Kidney capillary endothelial cell (primary cell): ENCODE measurements around the gene HS3ST2.
"Not testable (repeated sequence)": the region's sequence is repeated elsewhere in the genome, so short reads cannot be mapped to it uniquely, and the experiment has no call there.

Source experiments
- DNase-seq: peaks from one replicate; pipeline ENCODE4 v3.0.0-alpha.2; 2018; ENCODE audit warnings: low spot score

HS3ST2 gene

DNA sequence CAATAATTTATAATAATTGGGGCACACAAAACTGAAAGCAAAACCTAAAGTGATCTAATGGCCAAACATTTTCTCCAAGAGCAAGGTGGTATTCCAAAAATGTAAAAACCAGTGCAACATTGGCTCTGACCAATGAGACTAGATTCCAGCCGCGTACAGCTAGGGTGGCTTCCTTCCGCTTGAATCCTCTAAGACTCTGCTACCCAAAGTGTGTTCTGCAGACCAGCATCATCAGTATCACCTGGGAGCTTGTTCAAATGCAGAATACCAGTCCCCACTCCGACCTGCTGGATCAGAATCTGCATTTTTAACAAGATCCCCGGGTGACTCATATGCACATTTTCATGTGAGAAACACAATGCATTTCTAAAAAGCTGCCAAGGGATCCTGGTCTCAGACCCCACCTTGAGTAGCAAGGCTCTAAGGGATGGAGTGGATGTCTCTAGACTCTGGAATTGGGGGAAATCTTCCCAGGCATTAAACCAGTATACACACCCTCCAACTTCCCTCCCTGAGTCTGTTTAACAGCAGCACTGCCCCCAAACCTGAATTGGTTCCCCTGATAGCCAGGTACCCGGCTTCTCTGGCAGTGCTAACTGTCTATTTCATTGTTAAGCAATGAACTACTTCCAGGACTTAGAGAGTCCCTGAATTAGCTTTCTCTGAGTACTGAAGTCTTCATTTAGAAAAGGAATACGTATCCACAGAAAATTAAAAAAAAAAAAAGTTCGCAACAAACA lies 118.2 kb downstream of the HS3ST2 start:
- DNase-seq: no peak

DNA sequence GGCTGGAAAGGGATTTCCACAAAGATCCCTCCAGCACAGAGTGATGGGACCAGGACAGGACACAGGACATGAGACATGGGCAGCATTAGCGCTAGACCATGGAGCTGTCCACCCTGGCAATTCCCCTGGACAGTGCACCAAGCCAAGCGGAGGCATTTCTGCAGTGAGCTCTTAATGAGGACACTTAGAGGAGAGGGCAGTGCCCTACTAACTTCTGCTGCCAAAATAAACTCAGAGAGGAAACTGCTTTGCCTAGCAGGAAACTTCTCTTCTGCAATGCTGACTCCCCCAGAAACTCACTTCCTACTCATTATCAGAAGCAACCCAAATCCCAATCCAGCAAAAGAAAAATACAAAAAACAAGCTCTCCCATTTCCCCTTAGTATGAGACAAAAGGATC lies 119.2 kb downstream of the HS3ST2 start:
- peak; percentile 3 for DNase-seq

DNA sequence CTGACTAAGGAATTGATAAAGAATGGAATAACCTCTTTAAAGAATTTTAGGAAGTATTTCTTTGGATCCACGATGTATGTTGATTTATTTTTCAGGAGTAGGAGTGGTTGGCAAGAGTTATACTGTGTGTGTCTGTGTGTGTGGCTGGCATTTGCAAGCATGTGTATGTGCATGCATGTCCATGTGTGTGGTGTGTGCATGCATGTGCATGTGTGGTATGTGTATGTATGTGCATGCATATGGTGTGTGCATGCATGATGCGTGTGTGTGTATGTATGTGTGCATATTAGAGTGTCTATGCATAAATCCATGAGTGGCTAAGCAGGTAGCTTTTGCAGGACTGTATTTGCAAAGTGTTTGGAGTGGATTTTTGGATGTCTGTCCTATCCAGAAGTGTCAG lies 120.8 kb downstream of the HS3ST2 start:
- DNase-seq: no peak

DNA sequence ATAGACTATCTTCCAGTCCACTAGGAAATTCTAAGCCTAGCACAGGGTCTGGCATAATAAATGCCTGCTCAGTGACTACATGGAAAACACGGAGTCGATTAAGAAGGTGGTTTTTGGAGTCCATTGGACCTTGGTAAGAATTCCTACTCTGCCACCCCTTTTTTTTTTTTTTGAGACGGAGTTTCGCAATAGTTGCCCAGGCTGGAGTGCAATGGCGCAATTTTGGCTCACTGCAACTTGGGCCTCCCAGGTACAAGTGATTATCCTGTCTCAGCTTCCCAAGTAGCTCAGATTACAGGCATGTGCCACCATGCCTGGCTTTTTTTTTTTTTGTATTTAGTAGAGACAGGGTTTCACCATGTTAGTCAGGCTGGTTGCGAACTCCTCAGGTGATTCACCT lies 123.2 kb downstream of the HS3ST2 start:
- DNase-seq: no peak

DNA sequence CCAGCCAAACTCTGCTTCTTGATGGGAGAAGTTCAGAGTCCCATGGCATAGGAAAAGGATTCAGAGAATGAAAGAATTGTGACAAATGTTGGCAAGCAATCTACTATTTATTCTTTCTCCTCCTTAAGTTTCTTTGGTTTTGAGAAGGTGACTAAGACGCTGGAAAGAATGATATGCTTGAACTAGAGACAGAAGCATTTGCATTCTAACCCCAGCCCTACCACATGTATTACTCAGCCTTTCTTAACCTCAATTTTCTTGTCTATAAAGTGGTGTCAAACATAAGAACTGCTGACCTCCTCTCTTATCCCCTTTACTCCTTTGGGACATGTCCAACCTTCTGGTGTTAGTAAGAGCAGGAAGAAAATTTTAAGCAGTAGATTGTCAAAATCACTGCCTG lies 124.7 kb downstream of the HS3ST2 start:
- no peak for DNase-seq

DNA sequence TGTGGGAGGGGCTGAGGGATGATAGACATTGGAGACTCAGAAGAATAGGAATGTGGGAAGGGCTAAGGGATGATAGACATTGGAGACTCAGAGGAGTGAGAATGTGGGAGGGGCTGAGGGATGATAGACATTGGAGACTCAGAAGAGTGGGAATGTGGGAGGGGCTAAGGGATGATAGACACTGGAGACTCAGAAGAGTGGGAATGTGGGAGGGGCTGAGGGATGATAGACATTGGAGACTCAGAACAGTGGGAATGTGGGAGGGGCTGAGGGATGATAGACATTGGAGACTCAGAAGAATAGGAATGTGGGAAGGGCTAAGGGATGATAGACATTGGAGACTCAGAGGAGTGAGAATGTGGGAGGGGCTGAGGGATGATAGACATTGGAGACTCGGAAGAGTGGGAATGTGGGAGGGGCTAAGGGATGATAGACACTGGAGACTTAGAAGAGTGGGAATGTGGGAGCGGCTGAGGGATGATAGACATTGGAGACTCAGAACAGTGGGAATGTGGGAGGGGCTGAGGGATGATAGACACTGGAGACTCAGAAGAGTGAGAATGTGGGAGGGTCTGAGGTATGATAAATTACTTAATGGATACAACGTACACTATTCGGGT lies 125.9 kb downstream of the HS3ST2 start:
- DNase-seq: not testable (repeated sequence)

DNA sequence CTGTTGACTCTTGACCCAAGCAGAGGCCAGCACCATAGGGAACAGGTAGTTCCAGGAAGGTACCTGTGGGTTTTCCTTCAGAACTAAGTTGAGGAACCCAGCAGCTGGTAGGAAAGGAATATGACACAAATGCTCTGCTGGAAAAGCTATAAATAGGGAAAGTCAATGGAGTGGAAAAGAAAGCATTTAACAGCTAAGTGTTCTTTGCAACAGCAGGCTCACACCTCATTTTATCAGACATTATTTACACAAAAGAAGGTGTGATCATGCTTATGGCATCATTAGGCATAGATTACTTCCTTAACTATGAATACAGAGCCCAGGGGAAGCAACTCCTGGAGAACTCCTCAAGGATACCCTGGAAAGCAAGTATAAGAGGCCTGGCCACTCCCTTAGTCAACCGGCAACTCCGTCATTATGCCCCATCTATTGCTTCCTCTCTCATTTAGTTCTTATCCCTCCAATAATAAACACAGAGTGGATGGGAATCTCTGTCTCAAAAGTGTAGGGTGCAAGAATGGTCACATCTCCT lies 128.1 kb downstream of the HS3ST2 start:
- DNase-seq: no peak

DNA sequence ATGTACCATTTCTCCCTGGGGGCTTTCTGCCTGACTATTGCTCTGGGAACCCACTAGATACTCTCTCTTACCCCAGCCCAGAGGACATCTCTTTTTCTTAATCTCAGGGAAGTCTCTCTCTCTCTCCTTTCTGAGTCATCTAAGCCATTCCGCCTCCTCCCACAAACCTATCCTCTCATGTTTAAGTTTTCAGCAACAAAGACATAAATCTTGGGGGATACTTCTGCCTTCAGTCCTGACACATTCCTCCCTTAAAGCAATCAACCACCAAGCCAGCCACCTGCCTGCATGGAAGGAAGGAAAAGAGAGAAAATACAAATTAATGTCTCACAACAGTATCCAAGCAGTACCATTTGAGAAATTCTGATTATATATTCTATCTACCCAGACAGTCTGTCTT lies 128.8 kb downstream of the HS3ST2 start:
- DNase-seq: no peak

DNA sequence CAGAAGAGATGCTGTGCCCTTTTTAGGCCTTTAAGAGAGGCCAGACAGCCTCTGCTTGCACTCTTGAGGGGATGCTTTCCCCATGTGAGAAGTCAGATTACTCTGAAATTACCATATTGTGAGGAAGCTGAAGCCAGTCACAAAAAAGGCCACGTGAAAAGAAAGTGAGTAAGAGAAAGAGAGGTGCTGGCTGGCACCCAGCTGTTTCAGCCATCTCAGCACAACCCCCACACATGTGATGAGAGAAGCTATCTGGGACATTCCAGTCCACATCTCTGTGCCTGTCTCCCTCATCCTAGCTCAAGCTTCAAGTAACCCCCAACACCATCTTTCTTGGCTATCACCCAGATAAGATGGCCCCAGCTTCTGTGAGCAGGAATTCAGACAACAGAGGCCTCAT lies 131.4 kb downstream of the HS3ST2 start:
- DNase-seq: no peak

DNA sequence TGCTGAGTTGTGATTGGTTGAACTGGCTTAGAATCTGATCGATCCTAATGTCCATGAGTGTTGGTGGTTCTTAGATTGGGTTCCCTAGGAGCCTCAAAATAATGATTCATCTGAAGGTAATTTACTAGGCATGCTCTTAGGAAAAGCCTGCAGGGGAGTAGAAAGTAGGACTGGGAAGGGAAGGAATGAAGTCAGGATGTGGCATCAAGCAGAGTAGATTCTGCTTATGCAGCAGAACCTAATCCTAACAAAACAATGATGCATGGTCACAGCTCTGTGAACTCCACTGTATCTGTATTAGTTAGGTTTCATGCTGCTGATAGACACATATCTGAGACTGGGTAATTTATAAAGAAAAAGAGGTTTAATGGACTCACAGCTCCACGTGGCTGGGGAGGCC lies 132.5 kb downstream of the HS3ST2 start:
- no peak for DNase-seq

DNA sequence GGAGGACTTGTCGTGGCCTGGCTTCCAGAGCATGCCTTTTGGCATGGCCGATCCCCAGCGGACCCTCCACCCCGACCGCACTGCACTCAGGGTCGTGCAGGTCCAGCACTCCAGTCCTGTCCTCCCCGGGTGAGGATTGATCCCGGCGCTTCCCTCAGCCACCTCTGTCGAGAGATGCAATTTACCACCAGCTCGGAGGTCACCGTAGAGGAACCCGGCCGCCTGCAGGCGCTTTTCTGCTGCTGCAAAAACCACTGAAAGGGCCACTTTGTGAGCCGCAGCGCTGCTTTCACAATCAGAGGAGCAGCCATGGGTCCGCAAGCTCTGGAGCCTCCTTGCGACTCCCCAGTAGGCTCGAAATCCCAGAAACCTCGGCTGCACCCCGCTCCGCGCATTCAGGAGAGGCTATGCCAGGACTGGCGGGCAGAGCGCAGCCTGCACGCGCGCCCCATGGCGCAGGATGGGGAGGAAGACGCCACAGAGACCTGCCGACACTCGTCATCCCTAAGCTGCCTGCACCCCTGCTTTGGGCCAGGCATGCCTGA lies 134.2 kb downstream of the HS3ST2 start:
- no peak for DNase-seq

DNA sequence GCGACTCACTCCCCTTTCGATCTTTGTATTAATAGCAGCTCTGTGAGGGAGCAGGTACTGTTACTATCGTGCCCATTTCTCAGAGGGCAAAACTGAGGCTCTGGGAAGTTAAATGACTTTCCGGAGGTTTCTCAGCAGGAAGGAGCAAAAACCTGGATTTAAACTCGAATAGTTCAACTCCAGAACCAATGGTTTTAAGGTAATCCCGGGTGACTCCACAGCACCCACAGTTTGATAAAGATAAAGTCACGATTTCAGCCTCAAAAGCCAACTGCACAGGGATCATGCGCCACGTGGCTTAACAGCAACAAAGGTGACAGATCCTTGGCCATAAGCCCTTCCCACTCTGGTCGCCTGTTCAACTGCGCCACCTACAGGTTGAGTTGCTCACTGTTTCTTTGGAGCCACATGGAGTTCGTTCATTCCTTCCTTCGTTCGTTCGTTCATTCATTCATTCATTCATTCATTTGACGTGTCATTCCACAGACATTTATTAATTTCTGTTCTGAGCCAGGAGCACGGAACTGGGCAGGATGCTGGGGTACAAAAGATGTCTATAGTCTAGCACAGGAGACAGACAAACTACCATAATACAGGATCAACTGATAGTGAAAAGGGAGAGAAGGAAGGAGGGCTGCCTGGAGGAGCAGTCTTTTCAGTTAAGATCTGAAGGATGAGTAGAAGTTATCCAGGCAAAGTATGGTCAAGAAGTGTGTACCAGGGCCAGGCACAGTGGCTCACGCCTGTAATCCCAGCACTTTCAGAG lies 134.8 kb downstream of the HS3ST2 start:
- DNase-seq: peak; percentile 65

DNA sequence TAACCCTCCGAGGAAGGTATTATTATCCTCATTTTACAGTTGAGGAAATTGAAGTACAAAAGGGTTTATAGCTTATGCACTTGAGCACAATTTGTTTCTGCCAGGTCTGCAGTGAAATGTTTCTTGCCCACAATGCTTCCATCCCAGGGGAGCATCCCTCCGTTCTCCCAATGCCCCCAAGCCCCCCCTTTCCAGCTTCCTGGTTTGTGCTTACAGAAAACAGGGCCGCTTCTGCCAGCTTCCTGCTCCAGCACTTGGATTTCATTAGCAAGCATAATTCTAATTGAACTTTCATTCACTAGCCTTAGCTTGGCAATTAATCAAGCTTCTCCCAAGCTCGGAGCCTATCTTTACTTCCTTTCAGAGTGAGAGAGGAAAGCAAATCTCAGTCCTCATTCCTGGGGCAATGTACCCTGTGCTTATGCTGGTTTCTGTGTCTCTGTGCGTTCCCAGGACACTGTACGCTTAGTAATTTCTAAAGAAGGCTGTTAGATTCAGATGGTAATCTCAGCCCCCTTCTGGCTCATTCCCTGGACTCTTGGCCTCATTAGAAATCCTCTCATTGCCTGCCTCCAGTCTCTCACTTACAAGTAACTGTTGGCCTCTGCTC lies 141.6 kb downstream of the HS3ST2 start:
- no peak for DNase-seq

DNA sequence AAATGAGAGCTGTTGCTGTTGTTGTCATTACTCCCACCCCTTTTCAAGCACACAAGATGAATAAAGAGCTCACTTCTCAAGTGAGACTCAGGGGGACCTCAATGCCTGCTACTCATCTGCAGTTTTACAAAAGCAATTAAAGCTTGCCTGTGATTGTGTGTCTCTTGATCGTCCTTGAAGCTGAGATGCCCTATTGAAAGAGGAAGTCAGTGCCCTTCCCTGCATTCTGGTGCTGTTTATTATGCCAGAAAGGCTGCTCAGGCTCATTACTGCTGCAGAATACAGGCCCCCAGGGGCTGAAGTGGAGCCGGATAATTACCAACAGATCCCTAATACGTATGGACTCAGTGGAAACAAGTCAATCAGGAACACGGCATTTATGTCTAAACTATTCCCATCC lies 147.2 kb downstream of the HS3ST2 start:
- no peak for DNase-seq

DNA sequence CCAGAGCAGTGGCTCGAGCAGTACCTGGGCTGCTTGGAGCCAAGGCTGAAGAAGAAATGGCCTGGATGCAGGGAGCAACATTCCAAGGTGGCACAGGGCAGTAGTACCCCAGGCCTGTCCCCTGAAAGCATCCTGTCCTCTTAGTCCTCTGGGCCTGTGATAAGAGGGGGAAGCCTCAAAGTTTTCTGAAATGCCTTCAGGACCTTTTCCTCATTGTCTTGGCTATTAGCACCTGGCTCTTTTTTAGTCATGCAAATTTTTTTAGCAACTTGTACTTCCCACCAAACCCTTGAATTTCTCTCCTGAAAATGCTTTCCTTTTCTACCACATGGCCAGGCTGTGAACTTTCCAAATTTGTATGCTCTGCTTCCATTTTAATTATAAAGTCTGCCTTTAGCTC lies 148.9 kb downstream of the HS3ST2 start:
- no peak for DNase-seq
